Panc1 (cell line): ENCODE data around the gene NIPA2. TPM values are rescaled to one million over a fixed set of nuclear protein-coding genes. Genes with fewer than 3 reads are reported as not detected.
"Not testable (repeated sequence)": the region's sequence is repeated elsewhere in the genome, so short reads cannot be mapped to it uniquely, and the experiment has no call there.

ENCODE experiments used
- ATAC-seq: fragments of 200-7000 bp; cut with Tn5 transposase; 2 replicates; pipeline ENCODE4 v1.9.1; 2020; ENCODE audit warnings: mild to moderate bottlenecking, moderate library complexity
- BruUV-seq: library from RNA; stranded (reverse); fragments of 400-500 nt; replicated peaks from 2 replicates; lab custom pipeline; 2021; lab: Mats Ljungman, UMichigan
- CTCF ChIA-PET: fragments of 300-600 bp; sonication (Branson Sonifier 250); formaldehyde crosslinking; loops from one replicate; lab custom pipeline; 2022; ENCODE audit warnings: antibody characterized with exemption; lab: Charles Lee
- POLR2A ChIA-PET: fragments of 300-600 bp; sonication (Branson Sonifier 250); formaldehyde crosslinking; loops from one replicate; lab custom pipeline; 2022; ENCODE audit warnings: antibody characterized with exemption; lab: Charles Lee
- DNase-seq: peaks from one replicate; pipeline ENCODE4 v3.0.0-alpha.2; 2010; ENCODE audit warnings: low read depth, low spot score
- H3K27ac ChIP-seq: 2 replicates; pipeline ENCODE4 v1.5.1; 2011; ENCODE audit warnings: mild to moderate bottlenecking, low read length, inconsistent platforms
- H3K27me3 ChIP-seq: fragments of 200-500 bp; sonication (Bioruptor generic); 2 replicates; pipeline ENCODE4 v1.6.0; 2014; ENCODE audit warnings: low read length, inconsistent platforms; ENCODE audit not compliant: control insufficient read depth, insufficient read depth
- H3K36me3 ChIP-seq: fragments of 200-500 bp; sonication (Bioruptor generic); 2 replicates; pipeline ENCODE4 v1.5.1; 2014; ENCODE audit warnings: inconsistent platforms, mild to moderate bottlenecking, low read length, moderate library complexity; ENCODE audit not compliant: control insufficient read depth, insufficient read depth
- H3K4me1 ChIP-seq: 2 replicates; pipeline ENCODE4 v1.5.1; 2011; ENCODE audit warnings: inconsistent platforms, mild to moderate bottlenecking, low read length, moderate library complexity; ENCODE audit not compliant: control insufficient read depth, insufficient read depth
- H3K4me3 ChIP-seq, 2 experiments: 2 replicates each; pipeline ENCODE4 v1.5.1; 2011 to 2012; ENCODE audit warnings: low read depth in 2 of 2, low read length in 2 of 2, mild to moderate bottlenecking in 2 of 2, inconsistent platforms in 1 of 2, moderate library complexity in 1 of 2
- H3K9me3 ChIP-seq: fragments of 200-500 bp; sonication (Bioruptor generic); 2 replicates; pipeline ENCODE4 v1.5.1; 2014; ENCODE audit warnings: low read depth, mild to moderate bottlenecking, inconsistent platforms, low read length, moderate library complexity; ENCODE audit not compliant: control insufficient read depth, insufficient read depth
- CTCF ChIP-seq: fragments of 450-650 bp; IDR thresholded peaks from 2 replicates; pipeline ENCODE4 v1.5.1; 2017; ENCODE audit warnings: mild to moderate bottlenecking
- POLR2AphosphoS5 ChIP-seq: IDR thresholded peaks from 2 replicates; pipeline ENCODE4 v1.6.1; 2012; ENCODE audit warnings: mild to moderate bottlenecking, low read depth, low read length, moderate library complexity
- REST ChIP-seq, 2 experiments: IDR thresholded peaks; 2 replicates each; pipeline ENCODE4 v1.6.1; 2011 to 2012; ENCODE audit warnings: low read depth in 2 of 2, control low read depth in 1 of 2, low read length in 1 of 2, mild to moderate bottlenecking in 1 of 2, moderate library complexity in 1 of 2; ENCODE audit not compliant: insufficient read depth in 1 of 2
- SIN3A ChIP-seq: IDR thresholded peaks from 2 replicates; pipeline ENCODE4 v1.6.1; 2012; ENCODE audit warnings: low read depth, mild to moderate bottlenecking, low read length, moderate library complexity, borderline replicate concordance; ENCODE audit not compliant: insufficient read depth
- TCF7L2 ChIP-seq: IDR thresholded peaks from 2 replicates; pipeline ENCODE4 v1.6.1; 2011; ENCODE audit warnings: mild to moderate bottlenecking, low read depth, low read length, inconsistent platforms
- in situ Hi-C: cut with HindIII; loops from 2 replicates; pipeline ENCODE4 v1.10.0; 2016; ENCODE audit warnings: low sequenced_read_pairs, low pct_unique_long_range_greater_than_20kb
- intact Hi-C: fragments of 100-400 bp; cut with micrococcal nuclease; formaldehyde crosslinking; loops from one replicate; pipeline ENCODE4 v1.10.0; 2022; ENCODE audit not compliant: unreplicated experiment
- total RNA-seq: library from RNA; stranded (reverse); gene quantifications from one replicate; pipeline ENCODE4 v1.2.1, GENCODE V29; 2021; ENCODE audit not compliant: unreplicated experiment

NIPA2 gene
- total RNA-seq, 1 experiment from 2014 or later: 94.8 TPM

GRCh38 chr15:22796079-22796478 lies 42.4 kb upstream of the NIPA2 start:
- ATAC-seq (no peak), DNase-seq (no peak)
- intact Hi-C loops: no loop called here
- no peak overlapping the region for H3K4me3 ChIP-seq
- no peaks in the 10 kb centered on the region for H3K27me3 ChIP-seq
- in situ Hi-C loops: no loop called here
- H3K36me3 ChIP-seq: no peaks in the 10 kb centered on the region
- peaks cover 7% of the 10 kb centered on the region for H3K4me1 ChIP-seq
- ChIA-PET CTCF (no interaction called here), POLR2A (no interaction called here)
- TF ChIP-seq POLR2AphosphoS5 (no peak), TCF7L2 (no peak), CTCF (no peak), REST (IDR thresholded peaks at IDR 0.05; ENCODE audit: insufficient read depth in 1 of 2, low read depth in 2 of 2, low read length in 1 of 2) (no peak), SIN3A (no peak)
- H3K27ac ChIP-seq: no peak overlapping the region
- BruUV-seq: no TSS peak
- no peaks in the 10 kb centered on the region for H3K9me3 ChIP-seq

- ATAC-seq (no peak), DNase-seq (no peak)
- H3K27ac ChIP-seq: no peak overlapping the region
- H3K9me3 ChIP-seq: no peaks in the 10 kb centered on the region
- POLR2A ChIA-PET: no interaction called here
- CTCF ChIA-PET: no interaction called here
- TF ChIP-seq SIN3A: no peak
- TF ChIP-seq TCF7L2: no peak
- no peak for TF ChIP-seq CTCF
- TF ChIP-seq POLR2AphosphoS5: no peak
- TF ChIP-seq REST (IDR thresholded peaks at IDR 0.05; ENCODE audit: insufficient read depth in 1 of 2, low read depth in 2 of 2, low read length in 1 of 2): no peak
- H3K27me3 ChIP-seq: no peaks in the 10 kb centered on the region
- H3K4me1 ChIP-seq: peaks cover 5% of the 10 kb centered on the region; the same call in 1 of the 2 replicates
- H3K36me3 ChIP-seq: no peaks in the 10 kb centered on the region
- intact Hi-C loops (loop anchor here (2.0 kb wide), 1 partner anchor 35 kb away; no protein-coding TSS in a partner anchor), in situ Hi-C loops (no loop called here)
- TSS peak; percentile 46 for BruUV-seq
- H3K4me3 ChIP-seq: no peak overlapping the region
These were observed 38.6 kb upstream of the NIPA2 start for GRCh38 chr15:22799902-22800301.

DNA sequence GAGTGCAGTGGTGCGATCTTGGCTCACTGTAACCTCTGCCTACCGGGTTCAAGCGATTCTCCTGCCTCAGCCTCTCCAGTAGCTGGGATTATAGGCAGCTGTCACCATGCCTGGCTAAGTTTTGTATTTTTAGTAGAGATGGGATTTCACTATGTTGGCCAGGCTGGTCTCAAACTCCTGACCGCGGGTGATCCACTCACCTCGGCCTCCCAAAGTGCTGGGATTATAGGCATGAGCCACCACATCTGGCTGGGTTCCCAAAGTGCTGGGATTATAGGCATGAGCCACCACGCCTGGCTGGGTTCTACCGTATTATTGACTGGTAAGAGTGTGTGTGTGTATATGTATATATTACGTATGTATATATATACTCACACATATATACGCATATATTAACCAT lies 35.5 kb upstream of the NIPA2 start:
- H3K27me3 ChIP-seq, H3K4me3 ChIP-seq, POLR2A ChIA-PET, DNase-seq, H3K27ac ChIP-seq, H3K36me3 ChIP-seq, BruUV-seq, H3K9me3 ChIP-seq, CTCF ChIA-PET, in situ Hi-C loops, H3K4me1 ChIP-seq, intact Hi-C loops, ATAC-seq: not testable (repeated sequence)
